Activated CD8-positive, alpha-beta T cell treated with anti-CD3 and anti-CD28 coated beads for 36 hours (primary cell): Measurements from ENCODE around the gene SLC12A6. TPM values are rescaled to one million over a fixed set of nuclear protein-coding genes. Genes with fewer than 3 reads are reported as not detected.

Experiments
- ATAC-seq: fragments of 200-7000 bp; cut with Tn5 transposase; one replicate; pipeline ENCODE4 v1.10.0; 2021; ENCODE audit warnings: mild to moderate bottlenecking, moderate library complexity
- CTCF ChIA-PET: fragments of 350-600 bp; sonication (Branson Sonifier 250); formaldehyde crosslinking; loops from one replicate; lab custom pipeline; 2021; ENCODE audit warnings: antibody characterized with exemption; lab: Charles Lee
- POLR2A ChIA-PET: fragments of 350-600 bp; sonication (Branson Sonifier 250); formaldehyde crosslinking; loops from one replicate; lab custom pipeline; 2021; ENCODE audit warnings: antibody characterized with exemption; lab: Charles Lee
- DNase-seq: peaks from one replicate; pipeline ENCODE4 v3.0.0-alpha.2; 2020
- H3K27ac Mint-ChIP-seq: one replicate; pipeline ENCODE4 v1.8.0; 2021; ENCODE audit warnings: mild to moderate bottlenecking, mixed read lengths
- H3K27me3 Mint-ChIP-seq: one replicate; pipeline ENCODE4 v1.8.0; 2021; ENCODE audit warnings: mixed read lengths
- H3K36me3 Mint-ChIP-seq: one replicate; pipeline ENCODE4 v1.8.0; 2021; ENCODE audit warnings: low read depth, mixed read lengths
- H3K4me1 Mint-ChIP-seq: one replicate; pipeline ENCODE4 v1.8.0; 2021; ENCODE audit warnings: low read depth, mixed read lengths
- H3K4me3 Mint-ChIP-seq: one replicate; pipeline ENCODE4 v1.8.0; 2021; ENCODE audit warnings: mild to moderate bottlenecking, moderate library complexity, mixed read lengths
- H3K9me3 Mint-ChIP-seq: one replicate; pipeline ENCODE4 v1.8.0; 2021; ENCODE audit warnings: mixed read lengths
- intact Hi-C: fragments of 100-400 bp; cut with micrococcal nuclease; formaldehyde crosslinking; loops from one replicate; pipeline ENCODE4 v1.10.0; 2022
- total RNA-seq, 2 experiments: library from RNA; stranded (reverse); gene quantifications; one replicate each; pipeline ENCODE4 v1.2.3, GENCODE V29; 2021
- TF ChIP-seq, protein P1 (sequence below): fragments of 200-600 bp; IDR thresholded peaks from one replicate; pipeline ENCODE4 v1.8.0; 2022; ENCODE audit warnings: antibody characterized with exemption, mild to moderate bottlenecking

SLC12A6 gene
- total RNA-seq, 2 experiments from 2014 or later, result 22.2 to 24.8 TPM

DNA sequence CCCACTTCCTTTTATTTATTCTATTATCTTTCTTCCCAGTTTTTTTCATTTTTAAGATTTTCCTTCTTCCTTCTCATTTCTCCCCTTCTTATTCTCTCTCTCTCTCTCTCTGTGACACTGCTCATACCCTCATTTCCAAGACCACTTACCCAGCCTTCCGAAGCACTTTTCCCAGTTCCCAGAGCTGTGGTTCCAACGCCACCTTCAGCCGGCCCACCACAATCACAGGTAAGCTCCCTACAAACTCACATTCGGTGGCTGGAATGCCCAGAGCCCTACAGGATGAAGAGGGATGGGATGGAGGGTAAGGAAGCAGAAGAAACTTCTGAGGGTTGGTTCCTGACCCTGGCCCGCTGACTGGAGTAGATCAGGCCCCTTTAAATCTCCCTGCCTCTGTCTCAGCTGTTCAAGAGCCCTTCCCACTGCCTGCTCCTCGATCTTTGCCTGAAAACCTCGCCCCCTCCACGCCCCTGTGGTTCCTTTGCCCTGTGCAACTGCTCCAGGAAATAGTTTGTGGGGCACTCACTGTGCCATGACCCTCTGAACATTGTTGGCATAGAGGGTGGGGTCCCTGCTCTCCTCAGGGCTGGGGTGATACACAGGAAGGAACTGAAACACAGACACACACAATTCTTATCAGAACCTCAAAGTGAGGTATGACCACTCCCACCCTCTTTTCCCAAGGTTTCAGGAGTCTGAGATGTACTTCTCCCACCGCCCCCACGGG, 24.6 kb upstream of the SLC12A6 start:
- Mint-ChIP-seq H3K4me3 (no peak overlapping the region), H3K9me3 (no peaks in the 10 kb centered on the region), H3K36me3 (peaks cover 36% of the 10 kb centered on the region), H3K27me3 (no peaks in the 10 kb centered on the region), H3K4me1 (peaks cover 17% of the 10 kb centered on the region), H3K27ac (no peak overlapping the region)
- TF ChIP-seq, protein P1, sequence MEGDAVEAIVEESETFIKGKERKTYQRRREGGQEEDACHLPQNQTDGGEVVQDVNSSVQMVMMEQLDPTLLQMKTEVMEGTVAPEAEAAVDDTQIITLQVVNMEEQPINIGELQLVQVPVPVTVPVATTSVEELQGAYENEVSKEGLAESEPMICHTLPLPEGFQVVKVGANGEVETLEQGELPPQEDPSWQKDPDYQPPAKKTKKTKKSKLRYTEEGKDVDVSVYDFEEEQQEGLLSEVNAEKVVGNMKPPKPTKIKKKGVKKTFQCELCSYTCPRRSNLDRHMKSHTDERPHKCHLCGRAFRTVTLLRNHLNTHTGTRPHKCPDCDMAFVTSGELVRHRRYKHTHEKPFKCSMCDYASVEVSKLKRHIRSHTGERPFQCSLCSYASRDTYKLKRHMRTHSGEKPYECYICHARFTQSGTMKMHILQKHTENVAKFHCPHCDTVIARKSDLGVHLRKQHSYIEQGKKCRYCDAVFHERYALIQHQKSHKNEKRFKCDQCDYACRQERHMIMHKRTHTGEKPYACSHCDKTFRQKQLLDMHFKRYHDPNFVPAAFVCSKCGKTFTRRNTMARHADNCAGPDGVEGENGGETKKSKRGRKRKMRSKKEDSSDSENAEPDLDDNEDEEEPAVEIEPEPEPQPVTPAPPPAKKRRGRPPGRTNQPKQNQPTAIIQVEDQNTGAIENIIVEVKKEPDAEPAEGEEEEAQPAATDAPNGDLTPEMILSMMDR, result no peak
- CTCF ChIA-PET, result interaction anchor here (0.8 kb wide), 1 partner anchor 18 kb away, joined by 3 read pairs; no protein-coding TSS in a partner anchor
- intact Hi-C loops, result no loop called here
- no peak for ATAC-seq
- POLR2A ChIA-PET, result no interaction called here
- no peak for DNase-seq

DNA sequence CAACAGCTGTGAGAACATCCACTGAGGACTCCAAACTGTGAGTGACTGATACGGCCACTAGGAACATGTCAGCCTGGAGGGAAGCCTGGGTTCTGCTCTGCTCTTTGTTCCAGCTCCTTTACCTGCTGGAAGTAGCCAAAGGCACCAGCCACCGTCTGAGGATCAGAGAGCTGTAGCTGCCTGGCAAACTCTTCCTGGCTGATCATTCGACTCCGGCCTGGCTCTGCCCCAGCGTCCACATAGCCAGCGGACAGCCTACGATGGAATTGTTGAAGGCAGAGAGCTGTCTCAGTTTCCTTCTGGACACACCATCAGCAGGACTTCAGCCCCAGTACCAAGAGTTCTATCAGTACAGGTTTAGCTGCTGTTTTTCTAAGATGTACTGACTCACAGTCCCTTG, 23.7 kb upstream of the SLC12A6 start:
- TF ChIP-seq, protein P1, result no peak
- Mint-ChIP-seq H3K36me3 (peaks cover 36% of the 10 kb centered on the region), H3K9me3 (no peaks in the 10 kb centered on the region), H3K4me1 (peaks cover 17% of the 10 kb centered on the region), H3K27ac (no peak overlapping the region), H3K27me3 (no peaks in the 10 kb centered on the region), H3K4me3 (no peak overlapping the region)
- POLR2A ChIA-PET, result interaction anchor here (1.2 kb wide), 1 partner anchor 22 kb away, joined by 3 read pairs; no protein-coding TSS in a partner anchor
- CTCF ChIA-PET, result interaction anchor here (0.8 kb wide), 1 partner anchor 17 kb away, joined by 3 read pairs; no protein-coding TSS in a partner anchor
- ATAC-seq (no peak), DNase-seq (no peak)
- intact Hi-C loops, result no loop called here

DNA sequence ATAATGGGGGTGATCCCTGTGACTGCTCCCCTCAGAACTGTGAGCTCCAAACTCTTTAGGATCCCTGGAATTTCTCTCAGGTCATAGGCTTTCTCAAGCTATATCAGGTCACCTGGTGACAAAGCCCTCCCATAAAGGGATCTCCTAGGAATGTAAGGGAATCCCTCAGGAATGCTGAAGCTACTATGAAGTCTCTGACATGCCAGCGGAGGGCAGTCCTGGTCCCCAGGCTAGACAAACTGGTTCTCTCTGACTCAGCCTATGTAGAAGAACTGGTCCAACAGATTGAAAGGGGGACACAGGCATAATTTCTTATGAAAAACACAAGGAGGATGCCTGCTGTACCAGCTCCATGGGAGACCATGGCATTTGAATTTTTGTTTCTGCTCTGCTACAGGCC, 22.7 kb upstream of the SLC12A6 start:
- POLR2A ChIA-PET, result interaction anchor here (1.2 kb wide), 1 partner anchor 21 kb away, joined by 3 read pairs; no protein-coding TSS in a partner anchor
- Mint-ChIP-seq H3K4me3 (no peak overlapping the region), H3K36me3 (peaks cover 36% of the 10 kb centered on the region), H3K4me1 (peaks cover 8% of the 10 kb centered on the region), H3K27me3 (no peaks in the 10 kb centered on the region), H3K9me3 (no peaks in the 10 kb centered on the region), H3K27ac (no peak overlapping the region)
- DNase-seq, result no peak
- ATAC-seq, result no peak
- CTCF ChIA-PET, result interaction anchor here (1.2 kb wide), 2 partner anchors 17 to 118 kb away, joined by 3 to 4 read pairs; no protein-coding TSS in a partner anchor
- TF ChIP-seq, protein P1, result no peak
- intact Hi-C loops, result no loop called here

DNA sequence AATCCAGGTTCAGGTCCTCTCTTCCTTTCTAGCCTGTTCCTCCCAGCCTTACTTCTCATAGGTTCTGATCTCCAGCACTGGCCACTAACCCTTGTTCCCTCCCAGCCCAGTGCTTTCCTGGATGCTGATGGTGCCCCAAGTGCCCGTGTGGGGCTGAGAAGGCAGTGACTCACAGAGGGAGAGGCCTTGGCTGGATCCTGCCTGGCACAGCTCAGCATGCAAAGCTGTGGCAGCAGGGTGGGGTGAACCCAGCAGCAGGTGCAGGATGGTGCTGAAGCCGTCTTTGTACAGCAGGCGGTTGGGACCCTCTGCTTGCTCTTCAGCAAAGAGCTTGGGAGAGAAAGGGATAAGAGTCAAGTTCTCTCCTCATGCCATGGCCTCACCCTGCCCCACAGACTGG, 21.8 kb upstream of the SLC12A6 start:
- no peak for DNase-seq
- peaks cover 33% of the 10 kb centered on the region for H3K36me3 Mint-ChIP-seq
- H3K27ac Mint-ChIP-seq, result no peak overlapping the region
- POLR2A ChIA-PET, result no interaction called here
- intact Hi-C loops, result no loop called here
- CTCF ChIA-PET, result interaction anchor here (1.2 kb wide), 2 partner anchors 16 to 117 kb away, joined by 3 to 4 read pairs; no protein-coding TSS in a partner anchor
- no peaks in the 10 kb centered on the region for H3K27me3 Mint-ChIP-seq
- ATAC-seq, result no peak
- no peaks in the 10 kb centered on the region for H3K4me1 Mint-ChIP-seq
- no peaks in the 10 kb centered on the region for H3K9me3 Mint-ChIP-seq
- TF ChIP-seq, protein P1, result no peak
- H3K4me3 Mint-ChIP-seq, result no peak overlapping the region

DNA sequence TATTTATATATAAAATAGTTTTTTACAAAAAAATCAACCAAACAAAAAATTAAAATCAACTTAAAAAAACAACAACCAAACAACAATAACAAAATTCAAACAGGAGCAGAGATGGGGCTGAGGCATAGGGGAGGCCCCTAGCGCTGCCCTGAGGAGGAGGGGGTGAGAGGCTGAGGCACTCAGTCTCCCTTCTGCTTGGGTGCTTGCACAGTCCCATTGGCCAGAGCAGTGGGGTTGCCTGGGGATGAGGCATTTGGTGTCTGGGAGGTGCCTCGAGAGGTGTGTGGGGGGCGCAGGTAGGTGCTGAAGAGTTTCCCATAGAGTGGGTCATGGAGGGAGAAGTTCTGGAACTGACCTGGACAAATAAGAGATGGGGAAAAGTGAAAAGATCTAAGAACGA, 21.4 kb upstream of the SLC12A6 start:
- TF ChIP-seq, protein P1, result no peak
- Mint-ChIP-seq H3K27me3 (no peaks in the 10 kb centered on the region), H3K4me1 (no peaks in the 10 kb centered on the region), H3K36me3 (peaks cover 33% of the 10 kb centered on the region), H3K9me3 (no peaks in the 10 kb centered on the region), H3K4me3 (no peak overlapping the region), H3K27ac (no peak overlapping the region)
- DNase-seq (no peak), ATAC-seq (no peak)
- intact Hi-C loops, result no loop called here
- POLR2A ChIA-PET, result interaction anchor here (1.4 kb wide), 1 partner anchor 9 kb away, joined by 5 read pairs; no protein-coding TSS in a partner anchor
- CTCF ChIA-PET, result interaction anchor here (0.7 to 2.1 kb wide), 3 partner anchors 8 to 149 kb away, joined by 3 to 9 read pairs (median 4); partner anchors contain the start of genes KATNBL1 and LPCAT4
